ENCODE results near the gene FUT3. TPM values are rescaled to one million over a fixed set of nuclear protein-coding genes. Genes with fewer than 3 reads are reported as not detected.
A peak's percentile ranks its signal among the peaks of the same experiment; 100 is the strongest.

FUT3 gene
- total RNA-seq, 4 donors from 2014 or later: 0.90 TPM; not detected in 3

DNA sequence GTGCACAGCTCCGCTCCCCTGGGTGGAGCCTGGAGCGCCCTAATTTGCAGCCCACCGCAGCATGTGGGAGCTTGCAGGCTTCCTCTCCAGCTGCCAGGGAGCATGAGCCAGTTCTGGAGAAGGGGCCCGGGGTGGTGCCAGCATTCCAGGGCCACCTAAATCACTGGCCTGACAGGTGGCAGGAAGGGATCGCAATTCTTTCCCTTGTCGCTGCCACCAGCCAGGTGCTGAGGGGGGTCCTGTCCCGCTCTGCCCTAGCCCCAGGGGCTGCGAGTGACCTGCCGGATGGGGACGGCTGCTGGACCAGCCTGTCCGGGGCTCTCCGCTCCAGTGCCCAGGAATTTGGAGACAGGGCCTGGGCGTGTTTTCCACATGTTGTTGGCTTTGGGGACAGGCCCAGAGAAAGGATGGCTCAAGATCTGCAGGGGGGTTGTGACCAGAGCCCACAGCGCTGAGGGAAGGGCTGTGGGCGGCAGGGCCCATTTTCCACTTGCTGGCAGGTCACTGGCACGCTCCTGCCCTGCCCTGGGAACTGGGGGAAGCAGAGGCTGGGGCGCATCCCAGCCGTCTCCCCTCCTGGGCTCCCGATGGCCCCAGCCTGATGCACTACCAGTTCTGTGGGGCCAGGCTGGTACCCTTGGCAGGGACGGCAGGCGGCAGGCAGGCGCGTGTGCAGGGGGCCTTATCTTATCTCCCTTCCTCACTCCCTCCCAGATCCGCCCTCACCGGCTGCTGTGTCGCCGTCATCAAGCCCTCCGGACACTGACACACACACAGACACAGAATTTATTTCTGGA lies 42.9 kb upstream of the FUT3 start:
- no peak overlapping the region for H3K4me3 ChIP-seq
- 74 to 77% methylated on average over 24 to 26 of the region's 28 CpGs for WGBS, 2 donors

DNA sequence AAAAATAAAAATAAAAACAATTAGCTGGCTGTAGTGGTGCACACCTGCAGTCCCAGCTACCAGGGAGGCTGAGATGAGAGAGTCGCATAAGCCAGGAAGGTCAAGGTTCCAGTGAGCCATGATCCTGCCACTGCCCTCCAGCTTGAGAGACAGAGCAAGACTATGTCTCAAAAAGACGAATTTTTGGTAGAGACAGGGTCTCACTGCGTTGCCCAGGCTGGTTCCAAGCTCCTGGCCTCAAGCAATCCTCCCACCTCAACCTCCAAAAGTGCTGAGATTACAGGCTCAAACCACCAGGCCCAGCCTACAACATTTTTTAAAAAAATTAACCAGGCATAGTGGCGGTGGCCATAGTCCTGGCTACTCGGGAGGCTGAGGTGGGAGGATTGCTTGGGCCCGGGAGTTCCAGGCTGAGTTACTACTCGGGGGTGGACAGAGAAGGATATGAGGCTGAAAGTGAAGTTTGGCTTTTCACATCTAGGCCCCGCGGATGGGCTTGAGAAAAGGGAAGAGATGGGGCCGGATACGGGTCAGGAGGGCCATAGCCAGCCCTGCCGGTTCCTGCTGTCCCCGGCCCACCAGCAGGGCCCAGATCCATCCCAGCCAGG lies 42.2 kb upstream of the FUT3 start:
- H3K27ac ChIP-seq: no peak overlapping the region
- no peak for DNase-seq (ENCODE audit: low spot score in 2 of 2)
- H3K36me3 ChIP-seq: peaks cover 0 to 43% (median 2%) of the 10 kb centered on the region in 3 donors
- 65 to 80% methylated on average over 13 of the region's 13 CpGs for whole genome bisulfite sequencing, 2 donors
- no peak overlapping the region for H3K4me3 ChIP-seq
- H3K4me1 ChIP-seq: peaks cover 0 to 12% (median 2%) of the 10 kb centered on the region in 4 donors
- H3K9me3 ChIP-seq: no peaks in the 10 kb centered on the region
- no peak for TF ChIP-seq POLR2A (IDR thresholded peaks at IDR 0.05)
- TF ChIP-seq, protein P1, sequence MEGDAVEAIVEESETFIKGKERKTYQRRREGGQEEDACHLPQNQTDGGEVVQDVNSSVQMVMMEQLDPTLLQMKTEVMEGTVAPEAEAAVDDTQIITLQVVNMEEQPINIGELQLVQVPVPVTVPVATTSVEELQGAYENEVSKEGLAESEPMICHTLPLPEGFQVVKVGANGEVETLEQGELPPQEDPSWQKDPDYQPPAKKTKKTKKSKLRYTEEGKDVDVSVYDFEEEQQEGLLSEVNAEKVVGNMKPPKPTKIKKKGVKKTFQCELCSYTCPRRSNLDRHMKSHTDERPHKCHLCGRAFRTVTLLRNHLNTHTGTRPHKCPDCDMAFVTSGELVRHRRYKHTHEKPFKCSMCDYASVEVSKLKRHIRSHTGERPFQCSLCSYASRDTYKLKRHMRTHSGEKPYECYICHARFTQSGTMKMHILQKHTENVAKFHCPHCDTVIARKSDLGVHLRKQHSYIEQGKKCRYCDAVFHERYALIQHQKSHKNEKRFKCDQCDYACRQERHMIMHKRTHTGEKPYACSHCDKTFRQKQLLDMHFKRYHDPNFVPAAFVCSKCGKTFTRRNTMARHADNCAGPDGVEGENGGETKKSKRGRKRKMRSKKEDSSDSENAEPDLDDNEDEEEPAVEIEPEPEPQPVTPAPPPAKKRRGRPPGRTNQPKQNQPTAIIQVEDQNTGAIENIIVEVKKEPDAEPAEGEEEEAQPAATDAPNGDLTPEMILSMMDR (IDR thresholded peaks at IDR 0.05): no peak
- no peak for TF ChIP-seq EP300 (IDR thresholded peaks at IDR 0.05)
- peaks cover 0 to 34% of the 10 kb centered on the region in 2 donors for H3K27me3 ChIP-seq

More for the DNA sequence above, 42.9 kb upstream of the FUT3 start:
- DNase-seq (ENCODE audit: low spot score in 2 of 2): no peak
- H3K36me3 ChIP-seq: peaks cover 0 to 43% (median 2%) of the 10 kb centered on the region in 3 donors
- H3K9me3 ChIP-seq: no peaks in the 10 kb centered on the region
- H3K4me1 ChIP-seq: peaks cover 0 to 12% (median 2%) of the 10 kb centered on the region in 4 donors
- H3K27me3 ChIP-seq: peaks cover 0 to 33% of the 10 kb centered on the region in 2 donors
- TF ChIP-seq, protein P1 (IDR thresholded peaks at IDR 0.05): no peak
- TF ChIP-seq EP300 (IDR thresholded peaks at IDR 0.05) (no peak), POLR2A (IDR thresholded peaks at IDR 0.05) (no peak)
- H3K27ac ChIP-seq: no peak overlapping the region

DNA sequence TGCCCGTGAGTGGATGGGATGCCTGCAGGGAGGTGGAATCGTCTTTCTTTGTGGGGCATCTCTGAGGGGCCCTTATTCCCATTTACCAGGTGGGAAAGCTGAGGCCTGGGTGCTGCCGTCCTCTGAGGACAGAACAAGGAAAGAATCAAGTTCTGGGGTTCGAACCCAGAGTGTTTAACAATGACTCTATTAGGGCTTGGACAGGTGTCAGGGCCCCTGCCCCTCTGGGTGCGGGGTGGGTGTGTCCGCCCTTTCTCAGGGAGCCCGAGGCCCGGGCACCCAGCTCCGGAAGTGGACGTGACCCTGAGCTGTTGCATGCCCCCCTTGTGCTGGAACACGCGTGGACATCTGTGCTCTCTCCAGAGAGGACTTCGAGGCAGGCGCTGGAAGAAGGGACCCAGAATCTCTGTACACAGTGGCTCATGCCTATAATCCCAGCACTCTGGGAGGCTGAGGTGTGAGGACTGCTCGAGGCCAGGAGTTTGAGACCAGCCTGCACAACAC lies 41.6 kb upstream of the FUT3 start:
- TF ChIP-seq, protein P1 (IDR thresholded peaks at IDR 0.05): peak in 2 of 5 experiments; percentile 0 to 4
- TF ChIP-seq POLR2A (IDR thresholded peaks at IDR 0.05): no peak
- H3K4me1 ChIP-seq: peaks cover 0 to 12% (median 2%) of the 10 kb centered on the region in 4 donors
- WGBS, 2 donors: 61 to 65% methylated on average over 12 to 15 of the region's 15 CpGs
- no peak overlapping the region for H3K4me3 ChIP-seq
- peaks cover 0 to 34% of the 10 kb centered on the region in 2 donors for H3K27me3 ChIP-seq
- H3K9me3 ChIP-seq: no peaks in the 10 kb centered on the region
- no peak overlapping the region for H3K27ac ChIP-seq
- H3K36me3 ChIP-seq: peaks cover 0 to 42% (median 2%) of the 10 kb centered on the region in 3 donors
- no peak for DNase-seq (ENCODE audit: low spot score in 2 of 2)

DNA sequence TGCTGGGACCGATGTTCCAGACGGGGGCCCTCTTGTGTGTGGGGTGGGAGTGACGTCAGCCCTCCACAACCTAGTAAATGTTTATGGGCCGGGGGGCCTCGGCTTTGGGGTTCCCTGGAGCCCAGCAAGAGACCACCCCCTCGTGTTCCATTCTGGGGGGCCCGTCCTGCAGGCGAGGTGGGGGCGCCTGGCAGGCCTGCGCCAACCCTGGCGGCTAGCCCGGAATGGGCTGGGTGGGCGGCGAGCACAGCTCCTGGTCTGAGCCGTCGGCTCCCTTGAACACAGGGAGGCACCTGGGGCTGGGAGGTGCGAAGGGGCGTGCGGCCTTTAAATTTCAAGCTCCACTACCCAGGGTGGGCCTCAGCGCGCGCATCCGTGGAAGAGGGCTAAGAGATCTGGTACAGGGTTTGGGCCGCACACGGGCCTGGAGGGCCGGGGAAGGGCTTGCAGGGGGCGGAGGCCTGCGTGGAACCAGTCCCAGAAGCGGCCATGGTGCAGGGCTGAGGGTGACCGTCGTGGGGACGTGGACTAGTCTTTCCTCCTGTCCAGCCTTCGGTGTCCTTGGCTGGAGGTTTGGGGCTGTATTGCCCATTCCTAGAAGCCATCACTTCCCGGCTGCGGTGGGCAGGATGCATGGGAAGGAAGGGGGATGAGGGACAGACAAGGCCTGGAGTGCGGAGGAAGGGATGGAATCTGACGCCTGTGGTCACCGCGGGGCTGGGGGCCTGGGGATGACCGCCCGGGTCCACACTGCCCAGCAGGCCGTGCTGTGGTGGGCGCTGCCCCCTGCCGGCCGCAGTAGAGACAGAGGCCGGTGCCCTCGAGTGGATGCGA lies 40.9 kb upstream of the FUT3 start:
- WGBS, 2 donors: 10 to 11% methylated on average over 30 to 44 of the region's 48 CpGs

More for the DNA sequence above, 40.9 kb upstream of the FUT3 start:
- H3K36me3 ChIP-seq: peaks cover 0 to 36% (median 2%) of the 10 kb centered on the region in 3 donors
- H3K27me3 ChIP-seq: peaks cover 0 to 39% of the 10 kb centered on the region in 2 donors
- no peak overlapping the region for H3K4me3 ChIP-seq
- H3K9me3 ChIP-seq: no peaks in the 10 kb centered on the region
- H3K4me1 ChIP-seq: peaks cover 0 to 12% (median 2%) of the 10 kb centered on the region in 4 donors
- H3K27ac ChIP-seq: no peak overlapping the region
- DNase-seq (ENCODE audit: low spot score in 2 of 2): no peak
- no peak for TF ChIP-seq EP300 (IDR thresholded peaks at IDR 0.05)
- TF ChIP-seq, protein P1 (IDR thresholded peaks at IDR 0.05): peak; percentile 15 to 50 (median 45)

Data from tibial nerve (tissue), 4 donors.